GM12892 (cell line): ENCODE measurements around the gene SMIM41.

Source experiments
- DNase-seq: peaks from one replicate; pipeline ENCODE4 v3.0.0; 2011; ENCODE audit not compliant: insufficient read length
- FAIRE-seq: peaks from 2 replicates; lab custom pipeline; 2011; peaks lifted over from hg19 to GRCh38; lab: Jason Lieb, UNC
- POLR2A ChIP-seq: IDR thresholded peaks from 2 replicates; pipeline ENCODE4 v1.6.1; 2011; ENCODE audit warnings: low read depth, low read length, control low read depth
- POLR2AphosphoS5 ChIP-seq: IDR thresholded peaks from 2 replicates; pipeline ENCODE4 v1.6.1; 2011; ENCODE audit warnings: low read depth, low read length, control low read depth
- TAF1 ChIP-seq: IDR thresholded peaks from 2 replicates; pipeline ENCODE4 v1.6.1; 2011; ENCODE audit warnings: low read depth, mild to moderate bottlenecking, control low read depth, low read length, borderline replicate concordance

The SMIM41 gene

DNA sequence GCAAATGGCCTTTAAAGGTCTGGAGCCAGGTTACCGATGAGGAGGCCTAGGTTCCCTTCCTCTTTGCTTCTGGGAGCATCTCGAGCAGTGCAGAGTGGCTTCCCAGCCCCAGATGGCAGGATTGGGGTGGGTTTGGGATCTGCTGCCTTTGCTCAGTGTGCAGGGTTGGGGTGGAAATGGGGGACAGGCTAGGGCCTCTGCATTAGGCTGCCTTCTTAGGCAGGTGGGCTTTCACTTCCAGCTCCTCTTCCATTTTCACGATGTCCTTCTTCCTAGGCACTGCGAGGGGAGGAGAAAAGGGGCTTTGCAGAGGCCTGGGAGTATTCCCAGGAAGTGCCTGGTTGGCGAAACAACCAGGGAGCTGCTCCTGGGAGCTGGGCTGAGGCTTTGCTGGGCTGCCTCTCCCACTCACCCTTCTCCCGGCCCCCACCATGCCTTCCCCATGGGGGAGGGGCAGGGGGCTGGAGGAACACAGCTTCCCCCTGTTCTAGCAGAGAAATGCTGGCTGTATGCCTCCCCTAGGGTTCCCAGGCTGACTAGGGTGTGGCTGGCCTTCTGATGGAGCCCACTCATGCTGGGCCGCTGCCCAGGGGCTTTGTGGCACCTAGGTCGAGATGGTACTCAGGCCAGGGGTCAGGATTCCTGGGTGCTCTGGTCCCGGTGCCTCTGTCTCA lies 25.8 kb upstream of the SMIM41 start:
- DNase-seq = no peak
- FAIRE-seq = no peak
- TF ChIP-seq TAF1 = no peak
- no peak for TF ChIP-seq POLR2AphosphoS5

DNA sequence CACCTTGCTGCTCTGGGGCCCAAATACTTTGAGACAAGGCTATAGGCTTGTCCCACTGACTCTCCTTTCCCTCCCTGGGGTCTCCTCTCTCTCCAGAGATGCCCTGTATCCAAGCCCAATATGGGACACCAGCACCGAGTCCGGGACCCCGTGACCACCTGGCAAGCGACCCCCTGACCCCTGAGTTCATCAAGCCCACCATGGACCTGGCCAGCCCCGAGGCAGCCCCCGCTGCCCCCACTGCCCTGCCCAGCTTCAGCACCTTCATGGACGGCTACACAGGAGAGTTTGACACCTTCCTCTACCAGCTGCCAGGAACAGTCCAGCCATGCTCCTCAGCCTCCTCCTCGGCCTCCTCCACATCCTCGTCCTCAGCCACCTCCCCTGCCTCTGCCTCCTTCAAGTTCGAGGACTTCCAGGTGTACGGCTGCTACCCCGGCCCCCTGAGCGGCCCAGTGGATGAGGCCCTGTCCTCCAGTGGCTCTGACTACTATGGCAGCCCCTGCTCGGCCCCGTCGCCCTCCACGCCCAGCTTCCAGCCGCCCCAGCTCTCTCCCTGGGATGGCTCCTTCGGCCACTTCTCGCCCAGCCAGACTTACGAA lies 25.2 kb upstream of the SMIM41 start:
- TF ChIP-seq TAF1 = no peak
- TF ChIP-seq POLR2AphosphoS5 = no peak
- no peak for TF ChIP-seq POLR2A
- FAIRE-seq = no peak

DNA sequence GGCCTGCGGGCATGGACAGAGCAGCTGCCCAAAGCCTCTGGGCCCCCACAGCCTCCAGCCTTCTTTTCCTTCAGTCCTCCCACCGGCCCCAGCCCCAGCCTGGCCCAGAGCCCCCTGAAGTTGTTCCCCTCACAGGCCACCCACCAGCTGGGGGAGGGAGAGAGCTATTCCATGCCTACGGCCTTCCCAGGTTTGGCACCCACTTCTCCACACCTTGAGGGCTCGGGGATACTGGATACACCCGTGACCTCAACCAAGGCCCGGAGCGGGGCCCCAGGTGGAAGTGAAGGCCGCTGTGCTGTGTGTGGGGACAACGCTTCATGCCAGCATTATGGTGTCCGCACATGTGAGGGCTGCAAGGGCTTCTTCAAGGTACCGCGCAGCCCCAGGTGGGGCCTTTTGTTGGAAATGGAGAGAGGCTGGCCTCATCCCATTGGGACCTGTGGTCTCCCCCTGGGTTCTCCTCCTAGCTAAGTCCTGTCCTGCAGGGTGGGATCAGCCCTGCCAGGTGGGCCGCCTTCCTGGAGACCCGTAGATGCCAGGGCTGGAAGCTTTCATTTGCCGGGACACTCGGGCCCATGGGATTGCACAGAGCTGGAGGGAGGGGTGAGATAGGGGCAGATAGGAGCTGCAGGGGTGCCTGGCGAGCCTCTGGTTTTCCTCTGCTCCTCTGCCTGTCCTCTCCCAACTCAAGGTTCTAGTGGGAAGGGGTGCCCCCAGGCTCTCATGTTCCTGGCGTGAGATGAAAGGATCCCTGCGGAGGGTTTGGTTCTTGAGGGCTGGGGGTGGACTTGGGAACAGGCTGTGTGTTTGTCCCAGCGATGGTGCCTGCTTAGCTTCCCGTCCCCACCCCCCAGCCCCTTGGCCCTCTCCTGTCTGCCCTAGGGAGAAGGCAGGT lies 24.4 kb upstream of the SMIM41 start:
- FAIRE-seq (no peak), DNase-seq (no peak)
- TF ChIP-seq POLR2AphosphoS5 (no peak), TAF1 (no peak), POLR2A (no peak)

More for the DNA sequence above, 25.2 kb upstream of the SMIM41 start:
- DNase-seq = no peak

DNA sequence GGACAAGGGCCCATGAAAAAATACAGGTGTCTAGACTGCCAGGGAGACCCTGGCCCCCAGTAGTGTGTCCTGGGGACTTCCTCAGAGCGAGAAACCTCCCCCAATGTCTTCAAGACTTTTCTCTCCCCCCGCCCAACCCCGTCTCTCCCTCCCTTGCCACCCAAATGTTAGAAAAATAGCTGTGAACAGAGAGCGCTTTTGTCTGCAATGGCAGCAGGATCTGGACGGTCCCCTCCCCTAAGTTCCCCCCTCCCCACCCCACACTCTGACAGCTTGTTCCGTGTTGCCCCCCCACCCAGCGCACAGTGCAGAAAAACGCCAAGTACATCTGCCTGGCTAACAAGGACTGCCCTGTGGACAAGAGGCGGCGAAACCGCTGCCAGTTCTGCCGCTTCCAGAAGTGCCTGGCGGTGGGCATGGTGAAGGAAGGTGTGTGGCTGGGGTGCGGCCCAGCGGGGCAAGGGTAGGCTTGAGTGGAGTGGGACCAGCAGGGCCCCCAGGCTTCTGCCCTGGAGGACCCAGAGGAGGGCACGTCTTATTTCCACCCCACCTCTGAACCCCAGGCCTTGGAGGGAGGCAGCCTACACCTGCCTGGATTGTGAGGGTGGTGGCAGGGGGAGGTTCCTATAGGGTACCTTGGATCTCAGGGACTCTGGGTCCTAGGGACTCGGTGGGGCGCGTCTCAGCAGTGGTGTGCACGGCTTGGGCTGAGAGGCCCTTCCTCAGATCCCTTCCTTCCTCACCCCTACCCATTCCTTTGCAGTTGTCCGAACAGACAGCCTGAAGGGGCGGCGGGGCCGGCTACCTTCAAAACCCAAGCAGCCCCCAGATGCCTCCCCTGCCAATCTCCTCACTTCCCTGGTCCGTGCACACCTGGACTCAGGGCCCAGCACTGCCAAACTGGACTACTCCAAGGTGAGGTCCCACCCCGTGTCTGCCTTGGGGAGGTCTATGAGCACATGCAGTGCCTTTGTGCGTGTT lies 23.5 kb upstream of the SMIM41 start:
- DNase-seq (no peak), FAIRE-seq (no peak)
- TF ChIP-seq POLR2A = no peak

DNA sequence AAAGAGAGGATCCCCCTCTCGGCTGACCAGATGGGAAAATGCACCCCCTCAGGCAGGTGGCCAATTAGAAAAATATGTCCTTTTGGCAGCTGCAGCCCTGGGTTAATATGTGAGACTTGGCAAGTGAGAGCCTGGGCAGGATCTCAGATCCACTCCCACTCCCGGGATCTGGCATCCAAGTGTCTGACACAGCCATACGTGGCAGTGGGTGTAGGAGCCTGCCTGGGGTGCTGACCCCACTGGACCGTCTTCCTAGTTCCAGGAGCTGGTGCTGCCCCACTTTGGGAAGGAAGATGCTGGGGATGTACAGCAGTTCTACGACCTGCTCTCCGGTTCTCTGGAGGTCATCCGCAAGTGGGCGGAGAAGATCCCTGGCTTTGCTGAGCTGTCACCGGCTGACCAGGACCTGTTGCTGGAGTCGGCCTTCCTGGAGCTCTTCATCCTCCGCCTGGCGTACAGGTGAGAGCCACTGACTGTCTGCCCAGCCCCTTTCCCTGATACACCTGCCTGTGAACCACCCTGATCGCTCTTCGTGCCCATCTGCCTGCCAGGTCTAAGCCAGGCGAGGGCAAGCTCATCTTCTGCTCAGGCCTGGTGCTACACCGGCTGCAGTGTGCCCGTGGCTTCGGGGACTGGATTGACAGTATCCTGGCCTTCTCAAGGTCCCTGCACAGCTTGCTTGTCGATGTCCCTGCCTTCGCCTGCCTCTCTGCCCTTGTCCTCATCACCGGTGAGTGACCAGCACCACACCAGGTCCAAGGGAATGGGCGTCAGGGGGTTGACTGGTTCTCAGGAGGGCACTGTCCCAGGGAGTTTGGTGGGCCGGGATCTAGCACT lies 22.5 kb upstream of the SMIM41 start:
- no peak for FAIRE-seq

DNA sequence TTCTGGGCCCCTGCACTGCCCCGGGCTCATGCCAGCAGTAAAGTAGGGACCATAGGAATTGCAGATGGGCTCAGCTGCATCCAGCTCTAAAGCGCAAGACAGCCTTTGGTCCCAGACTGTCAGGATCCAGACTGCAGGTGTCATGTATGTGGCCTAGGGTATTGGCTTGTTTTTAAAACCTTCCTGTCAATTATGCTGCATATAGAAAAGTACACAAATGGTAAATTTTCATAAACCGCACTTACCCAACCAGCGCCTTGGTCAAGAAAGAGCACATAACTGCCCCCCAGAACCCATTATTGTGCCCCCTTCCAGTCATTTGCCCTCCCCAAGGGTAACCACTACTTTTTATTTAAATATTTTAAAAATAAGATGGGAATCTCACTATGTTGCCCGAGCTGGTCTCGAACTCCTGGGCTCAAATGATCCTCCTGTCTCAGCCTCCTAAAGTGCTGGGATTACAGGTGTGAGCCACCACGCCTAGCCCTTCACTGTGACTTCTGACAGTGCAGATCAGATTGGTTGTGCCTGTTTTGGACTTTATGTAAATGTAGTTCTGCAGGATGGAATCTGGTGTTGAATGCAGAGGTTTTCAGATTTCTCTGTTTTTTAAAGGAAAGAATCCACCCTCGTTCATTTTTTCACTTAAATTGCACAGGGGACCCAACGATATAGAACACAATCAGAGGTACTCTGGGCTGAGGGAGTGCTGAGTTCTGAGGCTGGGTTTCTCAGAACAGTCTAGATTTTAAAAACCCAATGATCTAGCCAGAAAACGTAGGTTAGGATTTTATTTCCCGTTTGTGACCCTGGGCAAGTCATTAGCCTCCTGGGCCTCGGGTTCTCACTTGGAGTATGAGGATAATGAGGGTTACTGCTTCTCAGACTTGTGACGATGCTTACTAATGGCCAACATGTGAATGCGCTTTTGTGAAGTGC lies 21.6 kb upstream of the SMIM41 start:
- no peak for FAIRE-seq
- TF ChIP-seq TAF1 = no peak
- TF ChIP-seq POLR2A = no peak
- DNase-seq = no peak

More for the DNA sequence above, 22.5 kb upstream of the SMIM41 start:
- no peak for DNase-seq
- TF ChIP-seq POLR2AphosphoS5 = no peak
- no peak for TF ChIP-seq TAF1
- no peak for TF ChIP-seq POLR2A

DNA sequence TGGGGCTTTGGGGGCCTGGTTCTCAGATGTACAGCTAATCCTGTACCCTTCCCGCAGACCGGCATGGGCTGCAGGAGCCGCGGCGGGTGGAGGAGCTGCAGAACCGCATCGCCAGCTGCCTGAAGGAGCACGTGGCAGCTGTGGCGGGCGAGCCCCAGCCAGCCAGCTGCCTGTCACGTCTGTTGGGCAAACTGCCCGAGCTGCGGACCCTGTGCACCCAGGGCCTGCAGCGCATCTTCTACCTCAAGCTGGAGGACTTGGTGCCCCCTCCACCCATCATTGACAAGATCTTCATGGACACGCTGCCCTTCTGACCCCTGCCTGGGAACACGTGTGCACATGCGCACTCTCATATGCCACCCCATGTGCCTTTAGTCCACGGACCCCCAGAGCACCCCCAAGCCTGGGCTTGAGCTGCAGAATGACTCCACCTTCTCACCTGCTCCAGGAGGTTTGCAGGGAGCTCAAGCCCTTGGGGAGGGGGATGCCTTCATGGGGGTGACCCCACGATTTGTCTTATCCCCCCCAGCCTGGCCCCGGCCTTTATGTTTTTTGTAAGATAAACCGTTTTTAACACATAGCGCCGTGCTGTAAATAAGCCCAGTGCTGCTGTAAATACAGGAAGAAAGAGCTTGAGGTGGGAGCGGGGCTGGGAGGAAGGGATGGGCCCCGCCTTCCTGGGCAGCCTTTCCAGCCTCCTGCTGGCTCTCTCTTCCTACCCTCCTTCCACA lies 20.7 kb upstream of the SMIM41 start:
- no peak for TF ChIP-seq TAF1
- no peak for TF ChIP-seq POLR2A
- no peak for TF ChIP-seq POLR2AphosphoS5
- no peak for FAIRE-seq
- DNase-seq = no peak

DNA sequence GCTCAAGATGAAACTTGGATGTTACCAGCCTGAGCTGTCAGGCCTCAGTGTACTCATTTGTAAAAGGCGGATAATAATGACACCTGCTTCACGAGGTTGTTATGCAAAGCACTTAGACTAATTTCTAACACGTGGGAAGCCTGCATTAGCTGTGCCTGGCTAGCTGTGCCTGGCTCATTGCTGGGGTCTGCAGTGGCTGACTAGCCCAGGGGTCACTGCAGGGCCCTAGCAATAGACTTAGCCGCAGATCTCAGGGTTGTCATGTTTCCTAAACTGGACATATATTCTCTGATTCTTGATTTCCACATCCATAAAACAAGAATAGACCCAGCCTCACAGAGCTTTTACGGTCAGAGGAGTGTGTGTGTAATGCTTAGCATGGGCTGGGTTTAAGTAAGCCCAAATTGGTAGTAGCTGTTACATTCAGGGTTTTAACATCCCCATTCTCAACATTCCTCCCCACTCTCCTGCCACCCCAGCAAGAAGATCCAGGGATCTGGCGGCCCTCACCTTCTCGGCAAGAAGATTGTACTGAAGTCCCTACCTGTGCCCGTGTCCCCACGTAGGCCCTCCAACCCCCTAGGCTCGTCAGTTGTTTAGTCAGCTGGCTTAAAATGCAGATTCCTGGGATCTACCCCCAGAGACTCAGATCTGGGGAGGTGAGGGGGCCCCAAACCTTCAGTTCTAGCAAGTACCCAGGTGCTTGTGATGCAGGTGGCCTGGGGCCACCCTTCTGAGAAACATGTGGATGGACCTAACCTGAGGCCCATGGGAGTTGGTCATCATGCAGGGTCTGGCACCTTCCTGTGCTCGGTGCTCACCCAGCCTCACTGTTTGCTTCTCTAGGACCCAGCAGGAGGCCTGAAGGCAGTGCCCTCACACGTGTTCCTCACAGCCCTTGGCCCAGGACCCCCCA lies 19.7 kb upstream of the SMIM41 start:
- DNase-seq (no peak), FAIRE-seq (no peak)
- no peak; the same call in 1 of the 2 replicates for TF ChIP-seq POLR2AphosphoS5
- TF ChIP-seq POLR2A = no peak
- no peak for TF ChIP-seq TAF1
